H1 (cell line): ENCODE results near the gene ARAP3.

Experiments used
- CREB1 ChIP-seq: IDR thresholded peaks from 2 replicates; pipeline ENCODE4 v1.6.1; 2012; ENCODE audit warnings: inconsistent platforms
- EGR1 ChIP-seq: IDR thresholded peaks from 2 replicates; pipeline ENCODE4 v1.6.1; 2011; ENCODE audit warnings: low read depth, low read length, borderline replicate concordance
- EP300 ChIP-seq, 2 experiments: IDR thresholded peaks; 1 replicate in 1 of 2; 2 replicates in 1 of 2; pipeline ENCODE4 v1.6.1; 2011 to 2012; ENCODE audit warnings: low read depth in 2 of 2, low read length in 2 of 2, mild to moderate bottlenecking in 2 of 2, borderline replicate concordance in 1 of 2, inconsistent platforms in 1 of 2, moderate library complexity in 1 of 2
- GABPA ChIP-seq: IDR thresholded peaks from 2 replicates; pipeline ENCODE4 v1.6.1; 2011; ENCODE audit warnings: mild to moderate bottlenecking, low read length, moderate library complexity, borderline replicate concordance; ENCODE audit not compliant: insufficient read depth
- HDAC6 ChIP-seq: IDR thresholded peaks from one replicate; pipeline ENCODE4 v1.7.1; 2012; ENCODE audit warnings: low read depth, mild to moderate bottlenecking, inconsistent platforms, low read length, moderate library complexity
- JUN ChIP-seq: IDR thresholded peaks from 2 replicates; pipeline ENCODE4 v1.6.1; 2011; ENCODE audit warnings: low read depth, mild to moderate bottlenecking, improper control_type of control experiment, low read length
- MAFK ChIP-seq: IDR thresholded peaks from 2 replicates; pipeline ENCODE4 v1.6.1; 2012; ENCODE audit warnings: low read depth, mild to moderate bottlenecking, improper control_type of control experiment, low read length
- POLR2A ChIP-seq, 2 experiments: IDR thresholded peaks; 1 replicate in 1 of 2; 2 replicates in 1 of 2; pipeline ENCODE4 v1.6.1; 2011; ENCODE audit warnings: low read depth in 2 of 2, low read length in 2 of 2, mild to moderate bottlenecking in 2 of 2; ENCODE audit errors: control extremely low read depth in 1 of 2
- RFX5 ChIP-seq: IDR thresholded peaks from 2 replicates; pipeline ENCODE4 v1.6.1; 2011; ENCODE audit warnings: low read depth, low read length, improper control_type of control experiment, borderline replicate concordance
- TAF1 ChIP-seq: IDR thresholded peaks from 2 replicates; pipeline ENCODE4 v1.6.1; 2011; ENCODE audit warnings: mild to moderate bottlenecking, low read depth, low read length
- TAF7 ChIP-seq: optimal IDR thresholded peaks from 2 replicates; pipeline ENCODE3; 2011; ENCODE audit warnings: low read depth, mild to moderate bottlenecking, inconsistent platforms, low read length, moderate library complexity, borderline replicate concordance
- TF ChIP-seq, protein P1 (sequence below), 3 experiments: IDR thresholded peaks; 1 replicate in 2 of 3; 2 replicates in 1 of 3; pipeline versions ENCODE4 v1.5.1 to v1.6.1; 2011; ENCODE audit warnings: low read length in 3 of 3, mild to moderate bottlenecking in 3 of 3, inconsistent platforms in 2 of 3, low read depth in 1 of 3, moderate library complexity in 1 of 3; ENCODE audit not compliant: insufficient read depth in 1 of 3; ENCODE audit errors: control extremely low read depth in 1 of 3
- TF ChIP-seq, protein P2 (sequence below): IDR thresholded peaks from 2 replicates; pipeline ENCODE4 v1.6.1; 2011; ENCODE audit warnings: low read length, improper control_type of control experiment
- TF ChIP-seq, protein P3 (sequence below): IDR thresholded peaks from 2 replicates; pipeline ENCODE4 v1.6.1; 2012; ENCODE audit warnings: inconsistent platforms

DNA sequence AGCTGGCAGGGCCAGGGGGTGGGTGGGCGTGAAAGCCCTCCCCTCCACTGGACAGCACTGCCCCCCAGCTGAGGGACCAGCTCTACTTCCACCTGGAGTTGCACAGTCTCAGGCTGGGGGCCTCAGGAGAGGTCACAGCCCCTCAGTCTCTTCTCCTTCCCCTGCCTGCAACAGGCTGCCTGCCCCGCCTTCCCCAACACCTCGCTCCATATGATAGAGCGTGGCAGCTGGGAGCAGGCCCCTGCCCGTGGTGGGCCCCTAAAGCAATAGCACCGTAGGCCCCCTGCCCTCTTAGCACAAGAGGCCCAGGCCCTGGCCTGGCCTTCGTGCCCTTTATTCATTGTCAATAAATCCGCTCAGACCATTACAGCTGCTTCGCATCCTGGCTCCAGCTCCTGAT, 41.3 kb downstream of the ARAP3 start:
- TF ChIP-seq, protein P1, sequence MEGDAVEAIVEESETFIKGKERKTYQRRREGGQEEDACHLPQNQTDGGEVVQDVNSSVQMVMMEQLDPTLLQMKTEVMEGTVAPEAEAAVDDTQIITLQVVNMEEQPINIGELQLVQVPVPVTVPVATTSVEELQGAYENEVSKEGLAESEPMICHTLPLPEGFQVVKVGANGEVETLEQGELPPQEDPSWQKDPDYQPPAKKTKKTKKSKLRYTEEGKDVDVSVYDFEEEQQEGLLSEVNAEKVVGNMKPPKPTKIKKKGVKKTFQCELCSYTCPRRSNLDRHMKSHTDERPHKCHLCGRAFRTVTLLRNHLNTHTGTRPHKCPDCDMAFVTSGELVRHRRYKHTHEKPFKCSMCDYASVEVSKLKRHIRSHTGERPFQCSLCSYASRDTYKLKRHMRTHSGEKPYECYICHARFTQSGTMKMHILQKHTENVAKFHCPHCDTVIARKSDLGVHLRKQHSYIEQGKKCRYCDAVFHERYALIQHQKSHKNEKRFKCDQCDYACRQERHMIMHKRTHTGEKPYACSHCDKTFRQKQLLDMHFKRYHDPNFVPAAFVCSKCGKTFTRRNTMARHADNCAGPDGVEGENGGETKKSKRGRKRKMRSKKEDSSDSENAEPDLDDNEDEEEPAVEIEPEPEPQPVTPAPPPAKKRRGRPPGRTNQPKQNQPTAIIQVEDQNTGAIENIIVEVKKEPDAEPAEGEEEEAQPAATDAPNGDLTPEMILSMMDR (IDR thresholded peaks at IDR 0.05; ENCODE audit: control extremely low read depth in 1 of 3, insufficient read depth in 1 of 3, low read depth in 1 of 3, low read length in 3 of 3): no peak
- TF ChIP-seq EGR1: no peak
- TF ChIP-seq JUN: no peak
- TF ChIP-seq TAF7: no peak
- no peak for TF ChIP-seq GABPA
- no peak for TF ChIP-seq RFX5
- TF ChIP-seq TAF1: no peak
- no peak for TF ChIP-seq MAFK
- TF ChIP-seq POLR2A (IDR thresholded peaks at IDR 0.05; ENCODE audit: control extremely low read depth in 1 of 2, low read depth in 2 of 2, low read length in 2 of 2): no peak
- TF ChIP-seq, protein P2, sequence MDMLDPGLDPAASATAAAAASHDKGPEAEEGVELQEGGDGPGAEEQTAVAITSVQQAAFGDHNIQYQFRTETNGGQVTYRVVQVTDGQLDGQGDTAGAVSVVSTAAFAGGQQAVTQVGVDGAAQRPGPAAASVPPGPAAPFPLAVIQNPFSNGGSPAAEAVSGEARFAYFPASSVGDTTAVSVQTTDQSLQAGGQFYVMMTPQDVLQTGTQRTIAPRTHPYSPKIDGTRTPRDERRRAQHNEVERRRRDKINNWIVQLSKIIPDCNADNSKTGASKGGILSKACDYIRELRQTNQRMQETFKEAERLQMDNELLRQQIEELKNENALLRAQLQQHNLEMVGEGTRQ: no peak
- TF ChIP-seq, protein P3, sequence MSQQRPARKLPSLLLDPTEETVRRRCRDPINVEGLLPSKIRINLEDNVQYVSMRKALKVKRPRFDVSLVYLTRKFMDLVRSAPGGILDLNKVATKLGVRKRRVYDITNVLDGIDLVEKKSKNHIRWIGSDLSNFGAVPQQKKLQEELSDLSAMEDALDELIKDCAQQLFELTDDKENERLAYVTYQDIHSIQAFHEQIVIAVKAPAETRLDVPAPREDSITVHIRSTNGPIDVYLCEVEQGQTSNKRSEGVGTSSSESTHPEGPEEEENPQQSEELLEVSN: no peak
- no peak for TF ChIP-seq CREB1
- no peak for TF ChIP-seq HDAC6
- TF ChIP-seq EP300 (IDR thresholded peaks at IDR 0.05; ENCODE audit: borderline replicate concordance in 1 of 2, low read depth in 2 of 2, low read length in 2 of 2): no peak
